ENCODE data around the gene COX19.

- TF ChIP-seq CTCF (conservative IDR thresholded peaks at IDR 0.05 in 1 of 2, IDR thresholded peaks at IDR 0.05 in 1 of 2; ENCODE audit: low read depth in 1 of 2, low read length in 2 of 2) = no peak
- TF ChIP-seq EZH2 (IDR thresholded peaks at IDR 0.05; ENCODE audit: low read length, missing control alignments) = no peak
Observed at GRCh38 chr7:975702-976473, 539 bp upstream of the COX19 start.

Data from fibroblast of lung (primary cell).